ENCODE data around the gene PCNT.

- TF ChIP-seq CTCF (IDR thresholded peaks at IDR 0.05 in 8 of 11, conservative IDR thresholded peaks at IDR 0.05 in 3 of 11) (no peak), POLR2A (IDR thresholded peaks at IDR 0.05) (no peak)
Observed at GRCh38 chr21:46437096-46437498, 113.1 kb downstream of the PCNT start.

Data from spleen (tissue), 7 donors.